IPS-NIHi11 (cell line): ENCODE measurements around the gene NLRP2B.
"Not testable (repeated sequence)": the region's sequence is repeated elsewhere in the genome, so short reads cannot be mapped to it uniquely, and the experiment has no call there.

Source experiments
- DNase-seq: peaks from one replicate; pipeline ENCODE4 v3.0.0; 2012; ENCODE audit warnings: mixed read lengths, low spot score

The NLRP2B gene

DNA sequence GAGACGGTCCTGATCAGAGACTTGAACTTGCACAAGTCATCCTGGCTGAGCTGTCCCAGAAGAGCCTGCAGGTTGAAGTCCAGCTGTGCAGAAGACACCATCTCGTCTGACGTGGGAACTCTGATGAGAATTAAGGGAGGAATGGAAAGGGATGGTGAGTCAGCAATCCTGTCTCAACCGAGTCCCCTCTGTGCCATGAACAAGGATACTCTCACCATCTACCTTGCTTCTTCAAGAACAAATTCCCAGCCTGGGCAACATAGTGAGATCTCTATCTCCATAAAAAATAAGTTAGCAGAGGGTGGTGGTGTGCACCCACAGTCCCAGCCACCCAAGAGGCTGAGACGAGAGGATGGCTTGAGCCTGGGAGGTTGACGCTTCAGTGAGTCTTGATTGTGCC is at the start of gene NLRP2B:
NLRP2B (minus strand) TSS at position 101 of the 400 bp plus-strand sequence.
- no peak for DNase-seq

DNA sequence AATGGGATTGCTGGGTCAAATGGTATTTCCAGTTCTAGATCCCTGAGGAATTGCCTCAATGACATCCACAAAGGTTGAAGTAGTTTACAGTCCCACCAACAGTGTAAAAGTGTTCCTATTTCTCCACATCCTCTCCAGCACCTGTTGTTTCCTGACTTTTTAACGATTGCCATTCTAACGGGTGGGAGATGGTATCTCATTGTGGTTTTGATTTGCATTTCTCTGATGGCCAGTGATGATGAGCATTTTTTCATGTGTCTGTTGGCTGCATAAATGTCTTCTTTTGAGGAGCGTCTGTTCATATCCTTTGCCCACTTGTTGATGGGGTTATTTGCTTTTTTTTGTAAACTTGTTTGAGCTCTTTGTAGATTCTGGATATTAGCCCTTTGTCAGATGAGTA is 45.9 kb upstream of the NLRP2B start:
- not testable (repeated sequence) for DNase-seq

DNA sequence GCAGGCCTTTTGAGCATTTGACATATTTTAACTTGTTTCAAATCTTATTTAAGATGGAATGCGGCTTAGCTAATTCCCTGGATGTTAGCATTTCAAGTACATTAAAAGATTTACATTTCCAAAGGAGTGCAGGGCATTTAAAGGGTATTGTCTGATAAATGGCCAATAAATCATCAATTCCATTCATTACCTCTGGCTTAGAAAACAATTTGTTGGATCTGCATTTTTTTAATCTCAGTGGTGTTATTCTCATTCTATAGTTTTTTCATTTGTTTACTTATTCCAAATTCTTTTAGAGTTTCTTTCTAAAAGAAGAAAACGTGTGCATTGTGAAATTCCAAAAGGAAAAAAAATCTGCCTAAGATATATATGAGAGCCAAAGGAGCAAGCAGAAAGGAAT is 1.3 kb upstream of the NLRP2B start:
- no peak for DNase-seq

DNA sequence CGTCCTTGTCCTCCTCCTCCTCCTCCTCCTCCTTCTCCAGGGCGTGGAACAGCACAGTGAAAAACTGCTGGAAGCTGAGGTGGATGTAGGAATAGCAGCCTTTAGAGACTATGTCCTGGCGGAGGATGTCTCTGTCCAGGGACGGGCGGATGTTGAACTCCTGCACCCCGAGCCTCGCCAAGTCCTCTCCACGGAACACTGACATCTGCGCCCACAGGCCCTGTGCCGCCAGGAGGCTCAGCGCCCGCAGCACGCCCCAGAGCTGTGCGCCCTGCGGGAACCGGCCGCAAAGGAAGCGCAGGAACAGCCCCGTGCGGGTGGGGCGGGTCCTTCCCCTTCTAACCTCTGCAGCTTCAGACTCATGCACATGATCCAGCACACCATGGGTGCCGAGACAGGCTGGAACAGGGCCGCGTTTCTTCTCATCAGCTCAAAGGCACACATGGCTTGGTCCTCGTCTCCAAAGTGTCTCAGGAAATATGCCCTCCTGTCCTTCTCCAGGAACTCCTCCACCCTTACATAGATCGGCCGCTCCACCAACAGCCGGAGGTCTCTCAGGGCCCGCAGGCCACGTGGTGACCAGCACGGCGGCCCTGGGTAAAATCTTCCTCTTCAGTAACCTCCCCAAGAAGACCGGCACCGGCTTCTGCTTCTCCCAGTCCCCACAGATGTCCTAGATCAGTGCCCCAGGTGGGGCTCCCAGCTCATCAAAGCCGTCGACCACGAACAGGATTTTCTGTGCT is 1.2 kb downstream of the NLRP2B start:
- no peak for DNase-seq

DNA sequence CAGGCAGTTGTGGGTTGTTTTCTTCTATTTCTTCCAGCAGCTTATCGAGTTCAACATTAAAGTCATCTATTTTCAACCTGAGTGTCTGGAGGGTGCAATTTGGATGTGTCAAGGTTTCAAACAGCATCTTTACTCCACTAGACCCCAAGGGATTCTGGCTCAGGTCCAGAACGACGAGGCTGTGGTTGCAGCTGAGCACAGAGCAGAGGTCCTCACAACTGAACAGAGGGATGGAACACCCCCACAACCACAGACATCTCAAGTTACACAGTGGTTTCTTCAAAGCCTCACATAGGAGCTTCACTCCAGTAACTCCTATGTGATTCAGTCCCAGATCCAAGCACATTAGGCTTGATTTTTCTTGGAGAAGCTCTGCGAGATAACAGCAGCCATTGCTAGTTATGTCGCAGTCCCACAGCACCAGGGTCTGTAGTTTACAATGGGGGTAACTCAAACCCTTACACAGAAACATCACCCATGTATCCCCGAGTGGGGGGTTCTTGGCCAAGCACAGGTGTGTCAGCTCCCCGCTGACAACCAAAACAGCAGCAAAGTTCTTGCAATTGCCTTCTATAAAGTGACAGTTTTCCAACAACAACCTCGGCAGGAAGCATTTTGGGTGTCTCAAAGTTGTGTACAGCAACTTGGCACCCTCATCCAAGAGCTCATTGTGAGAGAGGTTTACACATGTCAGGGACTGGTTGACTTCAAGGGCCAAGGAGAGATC is 2.8 kb downstream of the NLRP2B start:
- DNase-seq, result no peak

DNA sequence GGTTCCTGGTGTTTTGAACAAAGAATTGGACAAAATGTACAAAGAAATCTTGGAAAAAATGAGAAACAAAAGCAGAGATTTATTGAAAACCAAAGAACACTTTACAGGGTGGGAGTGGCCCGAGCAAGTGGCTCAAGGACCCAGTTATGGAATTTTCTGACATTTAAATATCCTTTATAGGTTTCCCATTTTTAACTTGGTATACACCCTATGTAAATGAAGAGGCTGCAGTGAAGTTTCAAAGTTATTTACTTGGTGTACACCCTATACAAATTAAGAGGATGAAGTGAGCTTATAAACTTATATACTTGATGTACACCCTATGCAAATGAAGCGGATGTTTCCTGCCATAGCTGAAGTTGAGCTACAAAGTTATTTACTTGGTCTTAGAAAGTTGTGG is 4.7 kb downstream of the NLRP2B start:
- DNase-seq, result no peak

DNA sequence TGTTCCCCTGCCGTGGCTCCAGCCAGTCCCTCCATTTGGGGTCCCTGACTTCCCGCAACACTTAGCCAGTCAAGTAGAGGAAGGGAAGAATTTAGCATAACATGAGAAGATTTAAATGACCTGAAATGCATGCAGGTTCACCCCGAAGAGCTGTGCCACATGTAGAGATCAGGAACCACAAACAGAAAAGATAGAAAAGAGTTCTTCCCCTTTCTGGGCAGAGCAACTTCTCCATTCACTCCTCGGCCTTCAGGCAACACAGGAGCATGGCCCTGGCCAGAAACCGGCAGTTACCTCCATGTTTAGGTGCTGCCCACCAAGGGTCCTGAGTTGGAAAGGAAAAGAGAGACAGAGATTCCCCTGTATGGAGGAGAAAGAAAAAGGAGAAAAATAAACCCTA is 5.2 kb downstream of the NLRP2B start:
- no peak for DNase-seq

DNA sequence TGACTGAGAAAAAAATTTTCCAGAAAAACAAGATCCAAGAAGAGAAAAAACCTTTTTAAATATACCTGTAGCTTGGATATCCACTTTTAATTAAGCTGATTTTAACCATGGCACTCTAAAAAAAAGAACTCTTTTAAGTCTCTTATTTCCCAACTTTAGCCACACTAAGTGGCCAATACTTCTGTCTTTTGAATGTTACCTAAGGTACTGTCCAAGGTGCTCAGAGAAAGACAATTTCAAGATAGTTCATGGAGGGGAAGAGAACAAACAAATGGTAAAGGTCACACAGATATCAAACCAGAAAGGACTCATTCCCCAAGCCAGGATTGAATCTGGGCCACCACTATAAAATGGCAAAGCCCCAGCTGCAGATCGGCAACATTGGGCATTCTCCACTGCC is 10.1 kb downstream of the NLRP2B start:
- no peak for DNase-seq

DNA sequence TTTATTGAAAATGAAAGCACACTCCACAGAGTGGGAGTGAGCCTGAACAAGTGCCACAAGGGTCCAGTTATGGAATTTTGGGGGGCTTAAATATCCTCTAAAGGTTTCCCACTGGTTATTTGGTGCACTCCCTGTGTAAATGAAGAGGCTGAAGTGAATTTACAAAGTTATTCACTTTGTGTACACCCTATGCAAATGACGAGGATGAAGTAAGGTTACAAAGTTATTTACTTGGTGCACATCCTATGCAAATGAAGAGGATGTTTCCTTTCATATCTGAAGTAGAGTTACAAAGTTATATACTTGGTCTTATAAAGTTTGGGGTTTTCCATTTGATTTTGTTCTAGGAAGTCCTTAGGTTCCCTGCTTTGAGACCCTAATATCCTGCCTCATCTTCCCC is 13.1 kb downstream of the NLRP2B start:
- no peak for DNase-seq

DNA sequence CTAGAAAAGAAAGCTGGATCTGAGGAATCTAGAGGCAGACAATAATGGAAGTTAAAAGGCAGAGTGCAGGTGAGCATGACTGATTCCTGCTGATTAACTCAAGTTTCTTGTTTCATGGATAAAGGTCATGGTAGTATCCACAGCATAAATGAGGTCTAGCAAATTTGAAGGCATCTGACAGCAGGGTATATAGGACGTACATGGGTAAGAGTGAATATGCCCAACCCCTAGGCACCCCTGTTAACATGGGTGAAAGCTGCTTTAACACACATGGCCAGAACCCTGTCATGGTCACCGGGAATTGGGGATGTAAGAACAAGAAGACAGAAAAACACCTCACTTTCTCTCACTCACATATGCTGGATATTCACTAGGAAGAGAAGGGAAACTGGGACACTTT is 25.0 kb downstream of the NLRP2B start:
- no peak for DNase-seq

DNA sequence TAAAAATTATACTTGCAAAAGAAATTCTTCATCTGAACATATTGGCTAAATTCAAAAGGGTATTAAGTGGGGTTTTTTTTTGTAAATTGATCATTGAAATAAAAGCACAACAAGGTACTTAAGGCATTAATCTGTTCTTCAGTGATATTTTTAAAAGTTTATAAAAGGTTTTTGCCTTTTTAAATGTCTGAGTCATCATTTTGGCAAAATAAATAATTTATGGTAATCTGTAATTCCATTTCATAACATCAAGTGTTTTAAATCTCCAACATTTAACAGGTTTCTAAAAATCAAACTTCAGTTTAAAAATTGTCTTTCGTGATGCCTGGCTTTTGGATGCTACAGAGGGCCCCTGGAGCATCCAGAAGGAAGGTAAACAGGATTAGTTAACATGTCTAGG is 27.4 kb downstream of the NLRP2B start:
- DNase-seq, result no peak

DNA sequence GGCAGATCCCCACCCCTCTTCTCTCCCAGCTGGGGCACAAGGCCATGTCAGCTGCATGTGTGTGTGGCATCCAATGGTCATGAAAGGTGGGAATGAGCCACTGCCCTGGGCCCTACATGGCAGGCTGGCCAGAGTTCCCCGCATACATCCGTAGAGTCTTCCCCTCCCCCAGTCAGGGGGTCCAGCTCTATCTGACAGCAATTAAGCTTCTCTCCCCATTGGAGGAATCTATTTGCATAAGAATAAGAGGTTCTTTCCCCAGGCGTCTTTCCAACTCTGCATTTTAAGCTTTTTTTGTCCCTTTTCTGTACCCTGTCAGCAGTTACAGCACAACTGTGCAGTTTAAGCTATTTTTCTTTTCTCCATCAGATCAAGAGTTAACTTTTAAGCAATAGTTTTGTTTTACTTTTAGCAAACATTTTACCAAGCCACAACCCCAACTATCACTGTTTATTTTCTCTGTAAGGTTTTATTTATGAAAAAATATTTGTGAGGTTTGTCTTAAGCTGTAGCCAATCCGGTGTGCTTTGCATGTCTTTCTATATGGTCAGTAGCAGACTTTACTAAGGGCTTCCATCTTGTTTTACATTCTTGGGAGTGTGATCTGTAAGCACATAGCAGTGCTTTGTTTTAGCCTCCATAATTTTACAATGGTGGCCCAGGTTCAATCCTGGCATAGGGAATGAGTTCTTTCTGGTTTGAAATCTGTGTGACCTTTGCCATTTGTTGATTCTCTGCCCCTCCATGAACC is 28.7 kb downstream of the NLRP2B start:
- DNase-seq, result no peak

DNA sequence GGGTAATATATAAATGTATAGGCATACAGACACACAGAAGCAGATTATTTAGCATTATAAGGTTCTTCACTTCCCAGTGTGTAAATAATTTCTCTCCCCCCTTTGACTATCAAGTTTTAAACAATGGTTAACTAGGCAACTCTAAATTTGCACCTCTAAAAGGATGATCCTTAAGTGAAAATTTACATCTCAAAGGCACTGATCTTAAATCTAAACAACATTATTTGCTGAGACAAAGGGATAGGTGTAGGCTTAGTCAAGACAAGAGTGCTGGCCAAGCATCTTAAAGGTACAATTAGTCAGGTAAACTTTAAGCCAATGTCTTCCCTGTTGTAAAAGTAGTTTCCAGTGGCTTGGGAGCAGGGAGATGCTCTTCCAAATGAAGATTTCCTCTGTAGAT is 33.0 kb downstream of the NLRP2B start:
- DNase-seq, result no peak

DNA sequence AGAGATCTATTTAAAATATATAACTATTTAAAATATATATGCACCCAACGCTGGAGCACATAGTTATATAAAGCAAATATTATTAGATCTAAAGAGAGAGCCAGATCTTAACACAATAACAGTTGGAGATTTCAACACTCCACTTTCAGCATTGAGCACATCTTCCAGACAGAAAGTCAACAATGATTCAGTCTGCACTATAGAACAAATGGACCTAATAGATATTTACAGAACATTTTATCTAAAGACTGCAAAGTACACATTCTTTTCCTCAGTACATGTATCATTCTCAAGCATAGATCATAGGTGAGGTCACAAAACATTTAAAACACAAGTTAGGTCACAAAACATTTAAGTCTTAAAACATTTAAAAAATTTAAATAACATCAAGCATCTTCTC is 36.4 kb downstream of the NLRP2B start:
- no peak for DNase-seq

DNA sequence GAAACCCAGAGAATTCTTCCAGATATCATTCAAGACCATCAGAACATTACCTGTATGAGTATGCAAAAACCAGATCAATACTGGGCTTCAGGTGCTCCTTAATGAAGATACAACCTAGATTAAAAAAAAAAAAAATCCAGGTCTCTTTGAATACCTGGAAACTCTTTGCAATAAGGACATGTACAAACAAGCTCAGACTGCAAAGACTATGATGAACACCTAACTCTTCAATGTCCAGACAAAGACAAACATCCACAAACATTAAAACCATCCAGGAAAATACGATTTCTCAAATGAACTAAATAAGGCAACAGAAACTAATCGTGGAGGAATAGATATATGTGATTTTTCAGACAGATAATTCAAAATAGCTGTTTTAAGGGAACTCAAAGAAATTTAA is 38.7 kb downstream of the NLRP2B start:
- no peak for DNase-seq

DNA sequence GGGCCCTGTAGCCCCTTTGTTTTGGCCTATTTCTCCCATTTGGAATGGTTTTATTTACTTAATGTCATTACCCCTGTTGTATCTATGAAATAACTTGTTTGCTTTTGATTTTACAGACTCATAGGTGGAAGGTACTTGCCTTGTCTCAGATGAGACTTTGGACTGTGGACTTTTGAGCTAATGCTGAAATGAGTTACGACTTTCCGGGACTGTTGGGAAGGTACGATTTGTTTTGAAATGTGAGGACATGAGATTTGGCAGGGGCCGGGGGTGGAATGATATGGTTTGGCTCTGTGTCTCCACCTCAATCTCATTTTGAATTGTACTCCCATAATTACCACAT is 39.4 kb downstream of the NLRP2B start:
- DNase-seq, result no peak

DNA sequence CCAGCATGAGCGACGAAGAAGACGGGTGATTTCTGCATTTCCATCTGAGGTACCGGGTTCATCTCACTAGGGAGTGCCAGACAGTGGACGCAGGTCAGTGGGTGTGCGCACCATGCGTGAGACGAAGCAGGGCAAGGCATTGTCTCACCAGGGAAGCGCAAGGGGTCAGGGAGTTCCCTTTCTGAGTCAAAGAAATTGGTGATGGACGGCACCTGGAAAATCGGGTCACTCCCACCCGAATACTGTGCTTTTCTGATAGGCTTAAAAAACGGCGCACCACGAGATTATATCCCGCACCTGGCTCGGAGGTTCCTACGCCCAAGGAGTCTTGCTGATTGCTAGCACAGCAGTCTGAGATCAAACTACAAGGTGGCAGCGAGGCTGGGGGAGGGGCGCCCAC is 50.6 kb downstream of the NLRP2B start:
- not testable (repeated sequence) for DNase-seq
